ENCODE measurements around the gene ZC3H4.
A peak's percentile ranks its signal among the peaks of the same experiment; 100 is the strongest.

Gene ZC3H4

GRCh38 chr19:47120470-47121067, 7.0 kb upstream of the ZC3H4 start:
- no peak for TF ChIP-seq CTCF (conservative IDR thresholded peaks at IDR 0.05; ENCODE audit: low read depth, low read length)
- Histone ChIP-seq H3K79me2 (ENCODE audit: insufficient read depth, low read depth) (no peaks in the 10 kb centered on the region), H3K27ac (no peak overlapping the region), H3K9ac (no peak overlapping the region), H3K4me2 (no peak overlapping the region), H2AFZ (ENCODE audit: low read depth) (no peak overlapping the region), H3K36me3 (ENCODE audit: insufficient read depth) (no peaks in the 10 kb centered on the region), H3K27me3 (ENCODE audit: insufficient read depth, low read depth) (no peaks in the 10 kb centered on the region), H3K4me3 (IDR thresholded peaks at IDR 0.05; ENCODE audit: insufficient read depth, low read depth, low read length) (no peak overlapping the region), H4K20me1 (ENCODE audit: insufficient read depth) (no peaks in the 10 kb centered on the region), H3K4me1 (ENCODE audit: low read depth, poor library complexity, severe bottlenecking) (no peaks in the 10 kb centered on the region)

GRCh38 chr19:47113850-47114651, 475 bp upstream of the ZC3H4 start:
- no peak overlapping the region for H3K4me3 ChIP-seq (IDR thresholded peaks at IDR 0.05; ENCODE audit: insufficient read depth, low read depth, low read length)
- peak overlapping the region; percentile 100 for H3K9ac ChIP-seq
- H3K79me2 ChIP-seq (ENCODE audit: insufficient read depth, low read depth): peaks cover 28% of the 10 kb centered on the region
- peaks cover 22% of the 10 kb centered on the region for H3K4me1 ChIP-seq (ENCODE audit: low read depth, poor library complexity, severe bottlenecking)
- no peaks in the 10 kb centered on the region for H3K36me3 ChIP-seq (ENCODE audit: insufficient read depth)
- H3K27me3 ChIP-seq (ENCODE audit: insufficient read depth, low read depth): no peaks in the 10 kb centered on the region
- peak overlapping the region; percentile 44 for H2AFZ ChIP-seq (ENCODE audit: low read depth)
- H4K20me1 ChIP-seq (ENCODE audit: insufficient read depth): no peaks in the 10 kb centered on the region
- peak overlapping the region; percentile 100 for H3K27ac ChIP-seq
- TF ChIP-seq CTCF (conservative IDR thresholded peaks at IDR 0.05; ENCODE audit: low read depth, low read length): no peak
- peak overlapping the region; percentile 84 for H3K4me2 ChIP-seq

- Histone ChIP-seq H4K20me1 (ENCODE audit: insufficient read depth) (no peaks in the 10 kb centered on the region), H3K36me3 (ENCODE audit: insufficient read depth) (no peaks in the 10 kb centered on the region), H3K4me2 (peak overlapping the region; percentile 89), H3K27me3 (ENCODE audit: insufficient read depth, low read depth) (no peaks in the 10 kb centered on the region), H3K79me2 (ENCODE audit: insufficient read depth, low read depth) (peaks cover 40% of the 10 kb centered on the region), H3K4me3 (IDR thresholded peaks at IDR 0.05; ENCODE audit: insufficient read depth, low read depth, low read length) (peak overlapping the region; percentile 30), H2AFZ (ENCODE audit: low read depth) (peak overlapping the region; percentile 42; the same call in 1 of the 2 replicates), H3K9ac (peak overlapping the region; percentile 100), H3K4me1 (ENCODE audit: low read depth, poor library complexity, severe bottlenecking) (peaks cover 24% of the 10 kb centered on the region), H3K27ac (peak overlapping the region; percentile 100)
- no peak for TF ChIP-seq CTCF (conservative IDR thresholded peaks at IDR 0.05; ENCODE audit: low read depth, low read length)
Measured at GRCh38 chr19:47112166-47112996, 1.2 kb downstream of the ZC3H4 start.

- H3K4me2 ChIP-seq: peak overlapping the region; percentile 89
- peak overlapping the region; percentile 100 for H3K27ac ChIP-seq
- no peak overlapping the region for H3K4me3 ChIP-seq (IDR thresholded peaks at IDR 0.05; ENCODE audit: insufficient read depth, low read depth, low read length)
- no peak for TF ChIP-seq CTCF (conservative IDR thresholded peaks at IDR 0.05; ENCODE audit: low read depth, low read length)
- H3K79me2 ChIP-seq (ENCODE audit: insufficient read depth, low read depth): peaks cover 40% of the 10 kb centered on the region
- no peaks in the 10 kb centered on the region for H3K27me3 ChIP-seq (ENCODE audit: insufficient read depth, low read depth)
- no peaks in the 10 kb centered on the region for H4K20me1 ChIP-seq (ENCODE audit: insufficient read depth)
- H3K9ac ChIP-seq: peak overlapping the region; percentile 100
- no peaks in the 10 kb centered on the region for H3K36me3 ChIP-seq (ENCODE audit: insufficient read depth)
- peak overlapping the region; percentile 42; the same call in 1 of the 2 replicates for H2AFZ ChIP-seq (ENCODE audit: low read depth)
- H3K4me1 ChIP-seq (ENCODE audit: low read depth, poor library complexity, severe bottlenecking): peaks cover 24% of the 10 kb centered on the region
Measured at GRCh38 chr19:47111682-47112165, 1.9 kb downstream of the ZC3H4 start.
